ENCODE data around the gene CYP24A1.

The CYP24A1 gene

GRCh38 chr20:54115172-54115854, 58.5 kb downstream of the CYP24A1 start:
- no peak for DNase-seq

- no peak for DNase-seq
Observed at GRCh38 chr20:54114109-54114508, 59.7 kb downstream of the CYP24A1 start.

GRCh38 chr20:54113566-54113965, 60.2 kb downstream of the CYP24A1 start:
- DNase-seq: no peak

GRCh38 chr20:54112221-54112884, 61.4 kb downstream of the CYP24A1 start:
- no peak for DNase-seq

- no peak for DNase-seq
Observed at GRCh38 chr20:54111460-54111859, 62.3 kb downstream of the CYP24A1 start.

GRCh38 chr20:54110457-54110856, 63.3 kb downstream of the CYP24A1 start:
- no peak for DNase-seq

- no peak for DNase-seq
Observed at GRCh38 chr20:54110041-54110440, 63.7 kb downstream of the CYP24A1 start.

GRCh38 chr20:54108817-54109216, 65.0 kb downstream of the CYP24A1 start:
- no peak for DNase-seq

DNA sequence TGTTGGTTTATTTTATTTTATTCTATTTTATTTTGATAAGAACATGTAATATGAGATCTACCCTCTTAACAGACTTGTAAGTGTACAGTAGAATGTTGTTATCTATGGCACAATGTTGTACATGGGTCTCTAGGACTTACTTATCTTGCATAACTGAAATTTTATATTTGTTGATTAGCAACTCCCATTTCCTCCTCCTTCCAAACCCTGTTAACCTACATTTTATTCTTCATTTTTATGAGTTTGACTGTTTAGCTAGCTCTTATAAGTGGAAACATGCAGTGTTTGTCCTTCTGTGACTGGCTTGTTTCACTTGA, 65.5 kb downstream of the CYP24A1 start:
- DNase-seq: no peak

DNA sequence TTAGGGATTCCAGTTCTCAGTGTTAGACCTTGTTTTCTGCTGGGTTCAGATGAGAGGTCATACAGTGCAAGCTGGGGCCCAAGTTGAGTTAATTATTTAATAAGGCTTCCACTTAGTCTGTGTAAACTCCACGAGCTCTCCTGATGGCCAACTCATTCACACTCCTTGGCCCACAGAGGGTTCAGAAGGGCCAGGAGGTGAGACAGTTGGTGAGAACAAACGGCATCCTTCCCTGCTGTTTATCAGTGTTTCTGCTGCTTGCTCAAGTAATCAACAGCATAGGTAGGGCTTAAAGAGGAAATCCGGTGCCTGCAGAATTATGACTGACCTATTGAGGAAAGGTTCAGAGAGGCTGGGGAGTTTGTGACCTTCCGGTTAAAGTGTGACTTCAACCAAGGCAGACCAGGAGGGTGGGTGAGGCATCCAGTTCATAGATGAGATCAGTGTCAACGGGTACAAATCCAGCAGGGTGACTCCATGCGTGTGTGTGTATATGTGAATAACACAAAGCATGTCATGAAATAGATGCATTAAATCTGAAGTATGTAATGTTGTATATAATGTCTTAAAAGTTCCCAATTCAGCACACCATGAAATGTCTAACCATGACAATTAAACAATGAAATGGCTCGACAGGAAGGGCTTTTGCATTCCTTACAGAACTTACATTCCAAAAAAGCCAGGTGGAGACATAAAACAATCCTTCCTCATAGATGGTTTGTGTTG, 66.0 kb downstream of the CYP24A1 start:
- DNase-seq: no peak

DNA sequence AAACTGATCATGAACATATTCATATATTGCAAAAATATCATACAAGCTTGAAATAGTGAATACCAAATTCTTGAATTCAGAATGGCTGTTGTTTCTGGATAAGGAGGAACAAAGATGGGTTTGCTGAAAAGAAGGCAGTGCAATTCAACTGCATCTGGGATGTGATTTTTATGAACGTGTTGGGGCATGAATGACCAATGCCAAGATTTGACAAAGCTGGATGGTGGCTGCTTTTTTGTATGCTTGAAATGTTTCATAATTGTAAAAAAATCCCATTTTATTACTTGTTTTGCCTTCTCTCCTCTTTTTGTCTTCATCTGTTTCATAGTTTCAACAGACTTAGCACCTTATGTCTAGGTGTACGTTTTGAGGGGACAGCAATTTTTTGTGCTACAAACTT, 66.6 kb downstream of the CYP24A1 start:
- no peak for DNase-seq

DNA sequence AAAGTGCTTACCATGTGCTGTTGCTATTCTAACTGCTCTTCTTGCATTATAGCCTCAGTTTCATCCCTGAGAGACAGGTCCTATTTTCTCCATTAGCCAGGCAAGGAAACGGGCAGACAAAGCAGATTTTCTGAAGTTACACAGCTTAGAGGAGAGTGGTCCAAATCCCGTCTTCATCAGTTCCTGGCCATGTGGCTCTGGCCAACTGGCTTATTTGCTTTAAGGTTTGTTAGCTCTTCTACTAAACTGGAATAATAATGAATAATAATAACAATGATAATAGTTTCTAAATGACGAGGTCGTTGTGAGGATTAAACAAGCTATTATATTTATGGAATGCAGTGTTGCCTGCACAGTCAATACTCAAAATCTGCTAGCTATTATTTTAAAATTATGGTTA, 67.6 kb downstream of the CYP24A1 start:
- DNase-seq: no peak

DNA sequence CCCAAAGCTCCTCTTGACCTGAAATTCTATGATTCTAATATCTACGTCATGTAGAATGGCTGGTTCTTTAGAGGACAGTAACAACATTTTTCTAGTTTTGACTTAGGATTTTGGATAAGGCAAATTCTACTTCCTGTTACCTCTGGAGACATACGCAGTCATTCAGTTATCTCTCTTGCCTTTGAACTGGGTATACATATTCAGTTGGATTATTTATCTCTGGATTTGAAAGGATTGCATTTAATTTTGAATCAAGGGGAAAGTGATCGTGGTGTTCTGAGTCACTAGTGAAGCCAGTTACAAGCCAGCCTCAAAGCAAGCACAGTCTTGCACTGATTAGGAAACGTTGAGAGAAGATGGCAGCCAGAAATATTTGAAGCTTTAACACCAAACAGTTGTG, 68.1 kb downstream of the CYP24A1 start:
- no peak for DNase-seq

- no peak for DNase-seq
Observed at GRCh38 chr20:54104781-54105180, 69.0 kb downstream of the CYP24A1 start.

DNA sequence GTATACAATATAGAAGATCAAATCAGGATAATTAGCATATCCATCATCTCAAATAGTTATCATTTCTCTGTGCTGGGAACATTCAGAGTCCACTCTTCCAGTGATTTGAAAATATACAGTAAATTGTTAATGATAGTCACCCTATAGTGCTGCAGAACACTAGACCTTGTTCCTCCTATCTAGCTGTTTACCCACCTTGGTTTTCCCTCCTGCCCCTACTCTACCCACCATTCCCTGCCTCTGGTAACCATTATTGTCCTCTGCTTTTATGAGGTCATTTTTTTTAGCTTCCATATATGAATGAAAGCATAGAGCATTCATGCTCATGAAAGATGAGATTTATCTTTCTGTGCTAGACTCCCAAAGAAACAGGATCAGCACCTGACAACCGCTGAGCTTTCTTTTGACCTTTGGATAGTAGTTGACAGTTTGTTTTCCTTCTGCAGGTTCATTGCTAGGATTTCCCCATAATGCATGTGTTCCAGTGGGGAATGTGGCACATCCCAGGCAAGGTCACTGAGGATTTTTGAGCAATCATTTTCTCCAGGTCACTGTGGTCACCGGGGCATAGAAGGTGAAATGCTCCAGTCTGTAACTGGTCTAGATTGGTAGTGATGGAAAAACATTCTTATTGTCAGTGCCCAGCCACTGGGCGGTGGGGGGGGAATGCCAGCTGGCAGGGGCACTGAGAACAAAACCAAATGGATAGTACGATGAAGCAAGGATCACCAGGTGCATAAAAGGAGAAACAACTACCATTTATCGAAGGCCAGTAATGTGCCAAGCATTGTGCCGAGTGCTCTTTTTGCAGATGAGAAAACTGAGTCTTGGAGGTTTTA, 69.8 kb downstream of the CYP24A1 start:
- DNase-seq: no peak

Data from amygdala (tissue), 56 donors.